OCI-LY1 (cell line): ENCODE data around the gene AGXT2.

ENCODE experiments used
- EZH2 ChIP-seq: fragments of 200-600 bp; sonication (generic), shearing (Covaris generic); IDR thresholded peaks from 2 replicates; pipeline ENCODE4 v1.8.0; 2017; ENCODE audit warnings: borderline replicate concordance, mixed run types, mild to moderate bottlenecking, antibody characterized with exemption, low read length, moderate library complexity, mixed read lengths
- TF ChIP-seq, protein P1 (sequence below): fragments of 200-600 bp; sonication (generic), shearing (Covaris generic); IDR thresholded peaks from 2 replicates; pipeline ENCODE4 v1.5.1; 2017; ENCODE audit warnings: mild to moderate bottlenecking, antibody characterized with exemption, low read length, moderate library complexity, mixed read lengths

DNA sequence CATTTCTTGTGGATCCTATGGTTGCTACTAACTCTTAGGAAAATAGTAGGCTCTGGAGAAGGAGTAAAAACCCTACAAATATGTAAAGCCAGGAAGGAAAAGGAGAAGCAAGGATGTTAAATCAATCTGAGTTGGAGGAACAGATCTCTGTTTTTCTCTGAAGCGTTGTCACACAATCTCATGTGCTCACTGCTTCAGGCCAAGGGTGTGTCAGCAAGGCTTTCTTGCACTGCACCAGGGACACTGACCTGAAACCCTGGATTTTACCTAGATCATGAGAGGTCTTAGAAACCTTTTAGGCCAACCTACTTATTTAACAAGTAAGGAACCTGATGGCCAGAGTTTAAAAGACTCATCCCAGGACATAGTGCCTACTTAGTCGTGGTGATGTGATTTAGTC, 12.5 kb upstream of the AGXT2 start:
- TF ChIP-seq EZH2: no peak
- TF ChIP-seq, protein P1, sequence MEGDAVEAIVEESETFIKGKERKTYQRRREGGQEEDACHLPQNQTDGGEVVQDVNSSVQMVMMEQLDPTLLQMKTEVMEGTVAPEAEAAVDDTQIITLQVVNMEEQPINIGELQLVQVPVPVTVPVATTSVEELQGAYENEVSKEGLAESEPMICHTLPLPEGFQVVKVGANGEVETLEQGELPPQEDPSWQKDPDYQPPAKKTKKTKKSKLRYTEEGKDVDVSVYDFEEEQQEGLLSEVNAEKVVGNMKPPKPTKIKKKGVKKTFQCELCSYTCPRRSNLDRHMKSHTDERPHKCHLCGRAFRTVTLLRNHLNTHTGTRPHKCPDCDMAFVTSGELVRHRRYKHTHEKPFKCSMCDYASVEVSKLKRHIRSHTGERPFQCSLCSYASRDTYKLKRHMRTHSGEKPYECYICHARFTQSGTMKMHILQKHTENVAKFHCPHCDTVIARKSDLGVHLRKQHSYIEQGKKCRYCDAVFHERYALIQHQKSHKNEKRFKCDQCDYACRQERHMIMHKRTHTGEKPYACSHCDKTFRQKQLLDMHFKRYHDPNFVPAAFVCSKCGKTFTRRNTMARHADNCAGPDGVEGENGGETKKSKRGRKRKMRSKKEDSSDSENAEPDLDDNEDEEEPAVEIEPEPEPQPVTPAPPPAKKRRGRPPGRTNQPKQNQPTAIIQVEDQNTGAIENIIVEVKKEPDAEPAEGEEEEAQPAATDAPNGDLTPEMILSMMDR: no peak
